Measurements from ENCODE around the gene SMIM36. TPM values are rescaled to one million over a fixed set of nuclear protein-coding genes. Genes with fewer than 3 reads are reported as not detected.

The SMIM36 gene
- total RNA-seq (2021; fragmentation: NEBNext Ultra II Directional; extraction: Animal tissue kit (Norgen Biotek cat#: 25700)) (not detected in 2 replicates), polyA plus RNA-seq (2011; rRNA removed) (not detected in 2 replicates), polyA minus RNA-seq (2011; rRNA and poly(A)+ RNA removed) (not detected in 2 replicates)
- polyA plus RNA-seq (2011; cell fraction: cytosol; rRNA removed) = not detected
- not detected for polyA plus RNA-seq (2011; cell fraction: nucleus; rRNA removed)
- polyA plus RNA-seq (2012, experiment 1 of 2) = not detected in 4 replicates
- not detected for polyA plus RNA-seq (2012, experiment 2 of 2)
- polyA plus RNA-seq (2013, experiment 1 of 2) = not detected
- polyA plus RNA-seq (2013, experiment 2 of 2) = not detected
- not detected for polyA minus RNA-seq (2011; cell fraction: cytosol; rRNA and poly(A)+ RNA removed)
- polyA minus RNA-seq (2011; cell fraction: nucleus; rRNA and poly(A)+ RNA removed) = not detected
- long read RNA-seq, experiment 1 = 0 reads
- long read RNA-seq, experiment 2 = 0 reads

DNA sequence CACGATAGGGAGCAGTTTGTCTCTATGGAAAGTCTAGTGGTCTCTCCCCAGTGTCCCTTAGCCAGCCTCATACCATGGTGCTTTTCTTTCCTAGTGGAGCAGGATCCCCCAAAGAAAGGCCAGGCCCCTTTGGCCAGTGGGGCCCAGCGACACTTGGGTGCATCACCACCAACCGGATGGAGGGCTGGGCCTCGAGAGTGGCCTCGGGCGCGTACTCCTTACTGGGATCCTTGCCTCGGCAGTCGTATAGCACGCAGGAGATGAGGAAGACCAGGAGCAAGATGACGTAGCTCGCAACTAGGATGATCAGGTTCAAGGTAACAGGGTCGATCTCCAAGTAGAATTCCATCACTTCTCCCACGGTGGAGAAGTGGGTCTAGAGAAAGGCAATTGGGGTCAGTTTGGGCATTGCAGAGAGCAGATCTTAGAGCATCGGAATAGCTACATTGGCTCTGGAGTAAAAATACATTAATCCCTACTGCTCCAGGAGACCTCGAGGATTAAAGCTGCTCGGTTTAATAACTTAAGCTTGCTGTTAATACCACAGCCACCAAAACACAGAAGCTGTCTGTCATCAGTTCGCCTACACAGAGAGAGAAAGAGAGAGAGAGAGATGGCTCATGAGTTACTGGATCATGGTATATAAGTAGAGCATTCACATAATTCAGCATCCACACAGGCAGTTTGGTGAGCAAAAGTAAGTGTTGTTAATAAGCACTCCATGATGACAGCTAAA is at the start of gene SMIM36:
Gene SMIM36 (minus strand): TSS at position 467 of the 736 bp plus-strand sequence.
- no peak for FAIRE-seq
- CTCF ChIA-PET (ENCODE audit: partially characterized antibody) = interaction anchor here (0.6 to 4.3 kb wide), 11 partner anchors 16 to 260 kb away, joined by 3 to 40 read pairs (median 3); no protein-coding TSS in a partner anchor

More for the DNA sequence above, at the start of gene SMIM36:
- Histone ChIP-seq H4K5ac (ENCODE audit: insufficient read length, low read depth, low read length) (no peak within 1 kb of the TSS), H3K18ac (ENCODE audit: extremely low read depth, low read length) (no peak within 1 kb of the TSS), H4K91ac (replicated peaks; ENCODE audit: insufficient read length, low read length) (no peak within 1 kb of the TSS), H4K20me1 (replicated peaks in 1 of 2; ENCODE audit: control insufficient read depth in 1 of 2, insufficient read depth in 2 of 2, low read length in 2 of 2) (no peaks in the 10 kb centered on the region), H3K56ac (replicated peaks; ENCODE audit: insufficient read length, low read depth, low read length) (no peak within 1 kb of the TSS), H3K79me1 (ENCODE audit: low read depth, low read length) (no peaks in the 10 kb centered on the region), H2AFZ (ENCODE audit: low read length) (no peak within 1 kb of the TSS), H3K23ac (ENCODE audit: insufficient read length) (no peak within 1 kb of the TSS), H3K23me2 (ENCODE audit: low read depth, low read length) (no peaks in the 10 kb centered on the region), H2BK12ac (ENCODE audit: low read depth, low read length) (no peak within 1 kb of the TSS), H3K9ac (replicated peaks in 1 of 4; ENCODE audit: extremely low read depth in 1 of 4, low read depth in 3 of 4, low read length in 3 of 4) (no peak within 1 kb of the TSS), H3K36me3 (ENCODE audit: control insufficient read depth in 2 of 4, insufficient read depth in 4 of 4, low read length in 3 of 4) (no peaks in the 10 kb centered on the region), H3K14ac (ENCODE audit: insufficient read length) (no peak within 1 kb of the TSS), H2BK120ac (replicated peaks; ENCODE audit: low read depth, low read length) (no peak within 1 kb of the TSS), H2BK15ac (ENCODE audit: low read length) (no peak within 1 kb of the TSS), H2BK5ac (ENCODE audit: low read depth, low read length) (no peak within 1 kb of the TSS), H3K4me2 (ENCODE audit: insufficient read depth in 1 of 2, low read depth in 2 of 2, low read length in 2 of 2) (no peak within 1 kb of the TSS), H2AK5ac (ENCODE audit: low read depth, low read length) (no peak within 1 kb of the TSS), H3K4me1 (replicated peaks in 1 of 4; ENCODE audit: control insufficient read depth in 3 of 4, insufficient read depth in 4 of 4, low read length in 3 of 4) (peaks cover 0 to 4% (median 2%) of the 10 kb centered on the region in 4 experiments; a peak in 2 of 7 replicates), H4K8ac (ENCODE audit: extremely low read depth, insufficient read depth, low read length) (no peak within 1 kb of the TSS), H3K79me2 (ENCODE audit: control insufficient read depth in 1 of 2, insufficient read depth in 2 of 2, low read length in 2 of 2) (no peaks in the 10 kb centered on the region), H3K27me3 (replicated peaks in 1 of 4; ENCODE audit: control insufficient read depth in 3 of 4, extremely low read depth in 1 of 4, insufficient read depth in 3 of 4, low read length in 3 of 4) (no peaks in the 10 kb centered on the region), H3K27ac (ENCODE audit: low read depth, low read length) (no peak within 1 kb of the TSS; the same call in 1 of the 2 replicates), H3K4me3 (ENCODE audit: extremely low read depth in 1 of 4, insufficient read depth in 2 of 4, low read depth in 3 of 4, low read length in 4 of 4) (no peak within 1 kb of the TSS), H3K4ac (replicated peaks; ENCODE audit: insufficient read length, low read depth, low read length) (no peak within 1 kb of the TSS), H3K9me3 (ENCODE audit: insufficient read depth in 2 of 2, low read depth in 1 of 2, low read length in 1 of 2) (no peaks in the 10 kb centered on the region; a peak in 1 of 4 replicates), H2BK20ac (ENCODE audit: low read length) (no peak within 1 kb of the TSS)
- WGBS, 2 experiments (ENCODE audit: extremely low coverage in 1 of 2, insufficient coverage in 1 of 2, insufficient read length in 1 of 2, insufficient replicate concordance in 2 of 2, low coverage in 1 of 2, low lambda C conversion rate in 2 of 2, missing lambda C conversion rate in 1 of 2) = 93% methylated on average over 14 of the region's 18 CpGs; no CpG with 5 or more reads in 1 of the 2 experiments
- TF ChIP-seq FOSL1 (IDR thresholded peaks at IDR 0.05; ENCODE audit: insufficient read depth, low read depth, low read length) (no peak), GABPA (IDR thresholded peaks at IDR 0.05; ENCODE audit: borderline replicate concordance, insufficient read depth, low read length) (no peak)
- POLR2A ChIA-PET (ENCODE audit: partially characterized antibody) = no interaction called here
- DNase-seq (ENCODE audit: low read depth in 1 of 2, low spot score in 2 of 2) = no peak

Measured in H1 (cell line).